ENCODE results near the gene HORMAD2. TPM values are rescaled to one million over a fixed set of nuclear protein-coding genes. Genes with fewer than 3 reads are reported as not detected.

Gene HORMAD2
- total and polyA plus RNA-seq, 9 of the 15 experiments (the other 6 are each of a cell fraction or from before 2014, with no cell fraction given) = not detected

GRCh38 chr22:30079952-30080533, at the start of gene HORMAD2 (continued):
- TF ChIP-seq EZH2 (IDR thresholded peaks at IDR 0.05; ENCODE audit: borderline replicate concordance, low read depth, low read length) (no peak), ZNF766 (CRISPR knock-in tag; conservative IDR thresholded peaks at IDR 0.05) (no peak), YY1 (IDR thresholded peaks at IDR 0.05; ENCODE audit: borderline replicate concordance in 1 of 3, control insufficient read depth in 1 of 3, extremely low read depth in 1 of 3, insufficient read depth in 3 of 3, insufficient read length in 1 of 3, insufficient replicate concordance in 2 of 3, low read depth in 1 of 3, low read length in 2 of 3) (no peak), SRSF7 (optimal IDR thresholded peaks at IDR 0.05; ENCODE audit: low read depth, low read length) (no peak), ELF1 (tag; IDR thresholded peaks at IDR 0.05) (no peak), MIER1 (IDR thresholded peaks at IDR 0.05; ENCODE audit: low read depth) (no peak), FOXA1 (IDR thresholded peaks at IDR 0.05; ENCODE audit: borderline replicate concordance) (no peak), KDM4B (IDR thresholded peaks at IDR 0.05; ENCODE audit: borderline replicate concordance in 2 of 2, low read depth in 1 of 2) (no peak), WHSC1 (IDR thresholded peaks at IDR 0.05; ENCODE audit: low read length) (no peak), MYNN (IDR thresholded peaks at IDR 0.05) (no peak), MYNN (CRISPR knock-in tag; IDR thresholded peaks at IDR 0.05) (no peak), ZNF3 (CRISPR knock-in tag; IDR thresholded peaks at IDR 0.05) (no peak), SIX5 (IDR thresholded peaks at IDR 0.05; ENCODE audit: borderline replicate concordance in 1 of 2, insufficient read depth in 1 of 2, low read depth in 1 of 2, low read length in 2 of 2) (no peak)
- TF ChIP-seq, protein P1, sequence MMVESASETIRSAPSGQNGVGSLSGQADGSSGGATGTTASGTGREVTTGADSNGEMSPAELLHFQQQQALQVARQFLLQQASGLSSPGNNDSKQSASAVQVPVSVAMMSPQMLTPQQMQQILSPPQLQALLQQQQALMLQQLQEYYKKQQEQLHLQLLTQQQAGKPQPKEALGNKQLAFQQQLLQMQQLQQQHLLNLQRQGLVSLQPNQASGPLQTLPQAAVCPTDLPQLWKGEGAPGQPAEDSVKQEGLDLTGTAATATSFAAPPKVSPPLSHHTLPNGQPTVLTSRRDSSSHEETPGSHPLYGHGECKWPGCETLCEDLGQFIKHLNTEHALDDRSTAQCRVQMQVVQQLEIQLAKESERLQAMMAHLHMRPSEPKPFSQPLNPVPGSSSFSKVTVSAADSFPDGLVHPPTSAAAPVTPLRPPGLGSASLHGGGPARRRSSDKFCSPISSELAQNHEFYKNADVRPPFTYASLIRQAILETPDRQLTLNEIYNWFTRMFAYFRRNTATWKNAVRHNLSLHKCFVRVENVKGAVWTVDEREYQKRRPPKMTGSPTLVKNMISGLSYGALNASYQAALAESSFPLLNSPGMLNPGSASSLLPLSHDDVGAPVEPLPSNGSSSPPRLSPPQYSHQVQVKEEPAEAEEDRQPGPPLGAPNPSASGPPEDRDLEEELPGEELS (CRISPR knock-in tag; IDR thresholded peaks at IDR 0.05; ENCODE audit: borderline replicate concordance) = no peak
